GM23338 (cell line): ENCODE measurements around the gene UBAC2.

Experiments used
- CREB1 ChIP-seq: fragments of 250-450 bp; sonication (Bioruptor Pico); IDR thresholded peaks from 2 replicates; pipeline ENCODE4 v1.5.0; 2020; ENCODE audit warnings: low read depth, mild to moderate bottlenecking, moderate library complexity
- CTCF ChIP-seq, 2 experiments: fragments of 200-600 bp in 1 of 2; sonication (generic) in 1 of 2; conservative IDR thresholded peaks; 2 replicates each; pipeline versions ENCODE4 v1.5.1 to v1.6.1; 2016 to 2017; ENCODE audit warnings: antibody characterized with exemption in 2 of 2, low read depth in 2 of 2, mild to moderate bottlenecking in 2 of 2, moderate library complexity in 1 of 2
- ETS1 ChIP-seq: IDR thresholded peaks from 2 replicates; pipeline ENCODE4 v1.6.1; 2016; ENCODE audit warnings: antibody characterized with exemption
- EZH2 ChIP-seq: fragments of 200-600 bp; sonication (generic); IDR thresholded peaks from one replicate; pipeline ENCODE4 v1.8.0; 2017; ENCODE audit warnings: antibody characterized with exemption, mild to moderate bottlenecking, low read depth; ENCODE audit not compliant: unreplicated experiment
- EZH2phosphoT487 ChIP-seq: fragments of 200-600 bp; sonication (generic); IDR thresholded peaks from one replicate; pipeline ENCODE4 v1.8.1; 2018; ENCODE audit warnings: antibody characterized with exemption; ENCODE audit not compliant: unreplicated experiment
- JUNB ChIP-seq: IDR thresholded peaks from one replicate; pipeline ENCODE4 v1.6.1; 2016; ENCODE audit warnings: antibody characterized with exemption; ENCODE audit not compliant: unreplicated experiment
- POLR2AphosphoS5 ChIP-seq: IDR thresholded peaks from 2 replicates; pipeline ENCODE4 v1.6.1; 2016; ENCODE audit warnings: antibody characterized with exemption, low read depth
- STAT1 ChIP-seq: IDR thresholded peaks from one replicate; pipeline ENCODE4 v1.6.1; 2016; ENCODE audit warnings: antibody characterized with exemption; ENCODE audit not compliant: unreplicated experiment
- ZNF114 ChIP-seq: fragments of 250-450 bp; sonication (Bioruptor Pico); IDR thresholded peaks from 2 replicates; pipeline ENCODE4 v1.5.0; 2020; ENCODE audit warnings: mild to moderate bottlenecking, moderate library complexity
- ZNF331 ChIP-seq: fragments of 250-450 bp; sonication (Bioruptor Pico); IDR thresholded peaks from 2 replicates; pipeline ENCODE4 v1.5.0; 2020; ENCODE audit warnings: low read depth, mild to moderate bottlenecking, moderate library complexity
- TF ChIP-seq, protein P1 (sequence below): IDR thresholded peaks from one replicate; pipeline ENCODE4 v1.6.1; 2018; ENCODE audit warnings: antibody characterized with exemption; ENCODE audit not compliant: unreplicated experiment

DNA sequence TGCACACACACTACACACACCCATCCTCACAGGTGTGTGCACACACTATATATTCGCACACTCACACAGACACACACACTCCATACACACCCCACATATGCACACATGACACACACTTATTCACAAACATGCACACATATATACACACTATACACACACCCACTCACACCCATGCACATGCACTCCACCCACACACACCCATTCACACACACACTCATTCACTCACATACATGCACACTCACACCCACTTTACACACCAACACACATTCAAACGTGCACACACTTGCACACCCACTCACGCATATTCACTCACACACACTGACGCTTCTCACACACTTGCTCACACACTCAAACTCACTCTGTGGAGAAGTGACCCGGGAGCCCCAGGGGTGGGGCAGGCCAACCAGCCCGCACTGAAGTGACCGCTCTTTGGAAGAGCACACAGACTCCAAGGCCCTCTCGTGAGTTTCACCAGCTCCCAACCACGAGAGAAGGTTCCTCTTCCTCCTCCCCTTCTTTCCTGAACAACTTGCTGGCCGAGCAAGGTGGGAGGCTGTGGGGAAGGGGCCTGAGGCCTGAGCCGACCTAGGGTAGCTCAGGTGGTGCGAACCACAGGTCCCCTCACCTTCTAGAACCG lies 214.5 kb downstream of the UBAC2 start:
- TF ChIP-seq CTCF (conservative IDR thresholded peaks at IDR 0.05; ENCODE audit: low read depth in 2 of 2) (no peak), EZH2phosphoT487 (no peak), ETS1 (no peak), EZH2 (no peak), STAT1 (no peak), POLR2AphosphoS5 (no peak), JUNB (no peak), ZNF331 (no peak), ZNF114 (CRISPR knock-in tag) (no peak), CREB1 (no peak)
- TF ChIP-seq, protein P1, sequence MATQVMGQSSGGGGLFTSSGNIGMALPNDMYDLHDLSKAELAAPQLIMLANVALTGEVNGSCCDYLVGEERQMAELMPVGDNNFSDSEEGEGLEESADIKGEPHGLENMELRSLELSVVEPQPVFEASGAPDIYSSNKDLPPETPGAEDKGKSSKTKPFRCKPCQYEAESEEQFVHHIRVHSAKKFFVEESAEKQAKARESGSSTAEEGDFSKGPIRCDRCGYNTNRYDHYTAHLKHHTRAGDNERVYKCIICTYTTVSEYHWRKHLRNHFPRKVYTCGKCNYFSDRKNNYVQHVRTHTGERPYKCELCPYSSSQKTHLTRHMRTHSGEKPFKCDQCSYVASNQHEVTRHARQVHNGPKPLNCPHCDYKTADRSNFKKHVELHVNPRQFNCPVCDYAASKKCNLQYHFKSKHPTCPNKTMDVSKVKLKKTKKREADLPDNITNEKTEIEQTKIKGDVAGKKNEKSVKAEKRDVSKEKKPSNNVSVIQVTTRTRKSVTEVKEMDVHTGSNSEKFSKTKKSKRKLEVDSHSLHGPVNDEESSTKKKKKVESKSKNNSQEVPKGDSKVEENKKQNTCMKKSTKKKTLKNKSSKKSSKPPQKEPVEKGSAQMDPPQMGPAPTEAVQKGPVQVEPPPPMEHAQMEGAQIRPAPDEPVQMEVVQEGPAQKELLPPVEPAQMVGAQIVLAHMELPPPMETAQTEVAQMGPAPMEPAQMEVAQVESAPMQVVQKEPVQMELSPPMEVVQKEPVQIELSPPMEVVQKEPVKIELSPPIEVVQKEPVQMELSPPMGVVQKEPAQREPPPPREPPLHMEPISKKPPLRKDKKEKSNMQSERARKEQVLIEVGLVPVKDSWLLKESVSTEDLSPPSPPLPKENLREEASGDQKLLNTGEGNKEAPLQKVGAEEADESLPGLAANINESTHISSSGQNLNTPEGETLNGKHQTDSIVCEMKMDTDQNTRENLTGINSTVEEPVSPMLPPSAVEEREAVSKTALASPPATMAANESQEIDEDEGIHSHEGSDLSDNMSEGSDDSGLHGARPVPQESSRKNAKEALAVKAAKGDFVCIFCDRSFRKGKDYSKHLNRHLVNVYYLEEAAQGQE = no peak
